ENCODE data around the gene ABLIM2.

DNA sequence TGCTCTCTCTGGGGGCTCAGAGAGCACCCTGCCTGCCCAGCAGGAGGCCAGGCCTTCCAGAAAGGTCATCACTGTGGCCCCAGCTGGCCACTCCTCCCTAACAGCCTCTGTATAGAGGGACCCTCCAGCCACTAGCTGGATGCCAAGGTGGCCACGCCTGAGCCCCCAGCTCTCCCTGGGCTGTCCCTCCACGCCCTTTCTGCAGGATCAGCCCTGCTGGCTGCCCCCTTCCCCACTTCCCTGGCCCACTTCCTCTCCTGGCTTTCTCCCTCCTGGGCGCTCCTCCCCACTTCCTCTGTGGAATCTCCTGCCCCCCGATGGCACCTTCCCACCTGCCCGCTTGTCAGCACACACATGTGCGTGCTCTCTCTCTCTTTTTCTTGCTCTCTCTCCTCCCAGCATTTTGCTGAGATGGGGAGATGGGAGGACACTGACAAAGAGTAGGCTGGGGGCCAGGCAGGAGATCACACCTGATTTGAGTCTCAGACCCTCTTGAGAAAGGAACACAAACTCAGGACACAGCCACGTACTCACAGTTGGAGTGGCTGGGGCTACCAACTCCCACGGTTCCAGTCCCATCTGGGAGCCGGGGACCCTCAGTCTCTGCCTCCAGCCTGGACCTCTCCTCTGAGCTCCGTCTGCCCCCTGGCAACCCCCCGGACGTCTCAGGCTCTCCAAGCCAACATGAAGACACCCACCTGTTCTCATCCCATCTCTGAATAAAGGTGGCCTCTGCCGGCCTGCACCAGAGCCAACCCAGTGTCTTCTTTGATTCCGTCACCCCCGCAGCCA, 156.9 kb downstream of the ABLIM2 start:
- TF ChIP-seq, protein P1, sequence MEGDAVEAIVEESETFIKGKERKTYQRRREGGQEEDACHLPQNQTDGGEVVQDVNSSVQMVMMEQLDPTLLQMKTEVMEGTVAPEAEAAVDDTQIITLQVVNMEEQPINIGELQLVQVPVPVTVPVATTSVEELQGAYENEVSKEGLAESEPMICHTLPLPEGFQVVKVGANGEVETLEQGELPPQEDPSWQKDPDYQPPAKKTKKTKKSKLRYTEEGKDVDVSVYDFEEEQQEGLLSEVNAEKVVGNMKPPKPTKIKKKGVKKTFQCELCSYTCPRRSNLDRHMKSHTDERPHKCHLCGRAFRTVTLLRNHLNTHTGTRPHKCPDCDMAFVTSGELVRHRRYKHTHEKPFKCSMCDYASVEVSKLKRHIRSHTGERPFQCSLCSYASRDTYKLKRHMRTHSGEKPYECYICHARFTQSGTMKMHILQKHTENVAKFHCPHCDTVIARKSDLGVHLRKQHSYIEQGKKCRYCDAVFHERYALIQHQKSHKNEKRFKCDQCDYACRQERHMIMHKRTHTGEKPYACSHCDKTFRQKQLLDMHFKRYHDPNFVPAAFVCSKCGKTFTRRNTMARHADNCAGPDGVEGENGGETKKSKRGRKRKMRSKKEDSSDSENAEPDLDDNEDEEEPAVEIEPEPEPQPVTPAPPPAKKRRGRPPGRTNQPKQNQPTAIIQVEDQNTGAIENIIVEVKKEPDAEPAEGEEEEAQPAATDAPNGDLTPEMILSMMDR (IDR thresholded peaks at IDR 0.05) = no peak
- TF ChIP-seq POLR2A (IDR thresholded peaks at IDR 0.05) = no peak

Measured in lower leg skin (tissue), 3 donors.